HEK293T (cell line): Measurements from ENCODE around the gene DLD.

Experiments
- ARNT ChIP-seq: fragments of 450-650 bp; IDR thresholded peaks from 2 replicates; pipeline ENCODE4 v1.6.1; 2017; ENCODE audit warnings: mild to moderate bottlenecking
- FOXA1 ChIP-seq: fragments of 450-650 bp; IDR thresholded peaks from 2 replicates; pipeline ENCODE4 v1.6.1; 2016; ENCODE audit warnings: mild to moderate bottlenecking
- FOXM1 ChIP-seq: fragments of 450-650 bp; IDR thresholded peaks from 2 replicates; pipeline ENCODE4 v1.6.1; 2017; ENCODE audit warnings: mild to moderate bottlenecking, borderline replicate concordance
- LEF1 ChIP-seq: fragments of 450-650 bp; IDR thresholded peaks from 2 replicates; pipeline ENCODE4 v1.6.1; 2017; ENCODE audit warnings: mild to moderate bottlenecking, borderline replicate concordance
- SP1 ChIP-seq: fragments of 450-650 bp; IDR thresholded peaks from 2 replicates; pipeline ENCODE4 v1.6.1; 2017
- SUZ12 ChIP-seq: fragments of 450-650 bp; IDR thresholded peaks from 2 replicates; pipeline ENCODE4 v1.6.1; 2016; ENCODE audit warnings: mild to moderate bottlenecking

- TF ChIP-seq LEF1 (no peak), ARNT (no peak), SUZ12 (no peak), SP1 (no peak), FOXA1 (no peak), FOXM1 (no peak)
These were observed 70.4 kb downstream of the DLD start for GRCh38 chr7:107961405-107961804.
